GM18517 (cell line): Measurements from ENCODE around the gene GLE1.

Experiments
- ATAC-seq: cut with Tn5 transposase; IDR thresholded peaks from one replicate; pipeline ENCODE4 v1.9.1; 2021; ENCODE audit warnings: mild to moderate bottlenecking, moderate library complexity; ENCODE audit not compliant: unreplicated experiment

GLE1 gene

GRCh38 chr9:128504485-128505413, at the start of gene GLE1:
Gene GLE1 (plus strand): TSS chr9:128504719. CDS start chr9:128504806, 87 bp downstream.
- peak; percentile 68 for ATAC-seq

DNA sequence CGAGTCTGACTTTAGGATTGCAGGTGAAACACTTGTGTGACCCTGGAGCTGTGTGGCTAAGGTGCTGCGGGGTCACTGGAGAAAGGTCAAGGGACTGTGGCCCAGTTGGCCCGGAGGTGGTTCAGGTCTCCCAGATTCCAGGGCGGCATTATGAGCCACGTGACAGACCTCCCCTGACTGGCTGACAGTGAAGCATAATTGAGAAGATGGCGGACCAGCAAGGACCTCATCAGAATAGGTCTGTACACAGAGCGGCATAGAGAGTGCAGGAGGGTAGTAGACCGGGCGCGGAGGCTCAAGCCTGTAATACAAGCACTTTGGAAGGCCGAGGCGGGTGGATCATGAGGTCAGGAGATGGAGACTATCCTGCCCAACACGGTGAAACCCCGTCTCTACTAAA, 49.5 kb upstream of the GLE1 start:
- no peak for ATAC-seq

DNA sequence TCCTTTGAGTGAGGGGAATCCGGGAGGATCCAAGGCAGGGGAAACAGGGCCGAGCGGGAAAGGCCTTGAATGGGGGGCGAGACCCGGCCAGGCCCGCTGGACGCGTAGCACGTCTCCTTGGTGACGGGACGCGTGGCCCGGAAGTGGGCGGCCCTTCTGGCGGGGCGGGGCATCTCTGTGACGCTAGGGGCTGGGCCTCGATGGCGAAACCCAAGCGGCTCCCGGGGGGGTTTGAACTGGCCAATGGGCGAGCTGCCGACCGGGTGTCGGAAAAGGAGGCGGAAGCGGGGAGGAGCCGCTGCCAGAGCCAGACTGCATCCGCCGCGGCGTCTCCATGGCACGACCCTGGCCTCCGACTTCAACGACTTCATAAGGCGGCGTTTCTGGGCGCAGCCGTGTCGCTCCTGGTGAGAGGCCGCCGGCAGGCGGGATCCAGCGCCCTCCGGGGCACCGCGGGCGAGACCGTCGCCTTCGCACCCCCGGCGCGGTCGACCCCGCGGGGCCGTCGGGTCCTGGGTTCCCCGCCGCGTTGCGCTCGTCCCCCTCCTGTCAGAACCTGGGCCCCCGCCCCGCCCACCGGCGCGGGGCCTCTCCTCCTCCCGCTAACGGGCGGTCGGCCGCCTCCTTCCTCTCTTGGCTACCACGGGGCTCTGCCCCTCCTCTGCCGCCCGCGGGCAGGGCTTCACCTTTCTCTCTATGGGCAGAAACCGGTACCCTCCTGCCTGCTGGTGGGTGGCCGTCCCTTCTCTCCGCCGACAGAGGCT, 48.5 kb upstream of the GLE1 start, which contains the start of gene ODF2:
ODF2 (plus strand) TSS at position 158 of the 764 bp plus-strand sequence; CDS start at position 244, 86 bp downstream.
- ATAC-seq, result peak; percentile 60

DNA sequence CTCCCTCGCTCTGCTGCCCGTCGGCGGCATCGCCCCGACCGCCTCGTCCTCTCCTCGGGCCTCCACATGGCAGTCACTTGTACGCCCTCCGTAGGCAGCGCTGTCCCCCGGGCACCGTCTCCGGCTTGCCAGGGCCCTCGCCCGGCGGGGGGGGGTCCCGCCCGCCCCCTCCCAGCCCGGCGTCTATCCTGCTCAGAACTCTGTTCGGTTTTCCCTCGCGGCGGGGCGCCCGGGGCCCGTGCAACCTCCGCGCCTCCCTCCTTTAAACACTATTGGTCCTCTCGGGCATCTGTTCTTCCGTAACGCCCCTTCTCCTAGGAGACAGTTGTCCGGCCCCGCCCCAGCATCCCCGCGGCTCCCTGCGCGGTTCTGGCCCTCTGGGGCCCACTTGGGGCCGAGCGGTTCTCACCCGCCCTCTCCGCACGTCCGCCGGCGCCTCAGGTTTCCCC, 47.9 kb upstream of the GLE1 start:
- peak; percentile 55 for ATAC-seq

- no peak for ATAC-seq
Measured at GRCh38 chr9:128457207-128457606, 47.3 kb upstream of the GLE1 start.

DNA sequence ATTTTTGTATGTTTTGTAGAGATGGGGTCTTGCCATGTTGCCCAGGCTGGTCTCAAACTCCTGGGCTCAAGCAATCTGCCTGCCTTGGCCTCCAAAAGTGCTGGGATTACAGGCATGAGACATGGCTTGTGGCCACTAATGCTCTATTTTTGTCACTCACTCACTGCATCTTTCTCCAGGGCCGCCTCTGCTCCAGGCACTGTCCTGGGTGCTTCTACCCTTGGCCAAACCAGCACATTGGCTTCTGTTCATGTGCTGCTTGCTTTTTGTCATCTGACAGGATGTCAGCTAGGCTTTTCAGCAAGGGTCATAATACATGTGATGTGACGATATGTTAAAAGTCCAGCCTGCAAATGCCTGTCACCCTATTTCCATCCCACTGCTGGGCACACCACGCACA, 45.5 kb upstream of the GLE1 start:
- no peak for ATAC-seq

DNA sequence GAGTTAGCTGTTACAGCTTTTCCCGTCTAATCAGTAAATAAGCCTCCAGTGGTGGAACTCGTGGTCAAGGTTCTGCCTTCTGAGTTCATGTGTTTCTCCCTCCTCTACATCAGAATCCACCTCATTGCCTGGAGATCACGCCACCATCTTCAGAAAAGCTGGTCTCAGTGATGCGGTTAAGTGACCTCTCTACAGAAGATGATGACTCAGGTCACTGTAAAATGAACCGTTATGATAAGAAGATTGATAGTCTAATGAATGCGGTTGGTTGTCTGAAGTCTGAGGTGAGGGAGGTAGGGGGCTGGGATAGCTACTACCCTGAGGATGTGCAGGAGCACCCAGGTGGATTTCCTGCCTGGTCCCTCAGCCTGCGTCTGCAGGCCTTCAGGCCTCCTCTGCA, 35.4 kb upstream of the GLE1 start:
- no peak for ATAC-seq

DNA sequence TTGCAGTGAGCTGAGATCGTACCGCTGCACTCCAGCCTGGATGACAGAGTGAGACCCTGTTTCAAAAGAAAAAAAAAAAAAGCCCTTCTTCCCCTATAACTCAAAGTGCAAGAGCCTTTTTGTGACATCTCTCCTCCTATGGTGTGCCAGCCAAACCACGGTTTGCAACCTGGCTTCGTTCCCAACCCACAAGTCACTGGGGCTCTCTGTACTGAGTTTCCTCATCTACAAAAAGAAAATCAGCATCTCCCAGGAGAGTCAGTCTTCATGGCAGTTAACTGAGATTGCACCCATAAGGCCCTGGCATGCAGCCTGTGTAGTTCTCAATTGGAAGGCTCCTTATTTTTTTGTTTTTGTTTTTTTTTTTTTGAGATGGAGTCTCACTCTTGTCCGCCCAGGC, 34.0 kb upstream of the GLE1 start:
- no peak for ATAC-seq

GRCh38 chr9:128473104-128473503, 31.4 kb upstream of the GLE1 start:
- ATAC-seq, result no peak

GRCh38 chr9:128475867-128476266, 28.7 kb upstream of the GLE1 start:
- no peak for ATAC-seq

DNA sequence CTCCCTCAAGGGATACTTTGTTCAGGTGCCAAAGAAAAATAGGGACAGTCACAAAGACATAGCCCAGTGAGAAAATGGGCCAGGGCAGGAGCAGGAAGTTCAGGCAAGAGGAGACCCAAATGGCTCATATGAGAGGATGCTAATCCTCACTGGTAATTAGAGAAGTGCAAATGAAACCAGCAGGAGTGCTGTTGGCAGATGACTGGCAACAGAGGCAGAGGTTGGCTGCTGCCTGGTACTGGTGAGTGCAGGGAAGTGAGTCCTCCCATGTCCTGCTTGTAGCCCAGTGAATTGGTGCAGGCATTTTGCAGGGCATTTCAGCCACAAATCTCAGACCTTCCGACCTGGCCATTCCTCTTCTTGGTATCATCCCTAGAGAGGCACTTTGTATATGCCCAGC, 25.3 kb upstream of the GLE1 start:
- ATAC-seq, result no peak

GRCh38 chr9:128481561-128481960, 23.0 kb upstream of the GLE1 start:
- no peak for ATAC-seq

DNA sequence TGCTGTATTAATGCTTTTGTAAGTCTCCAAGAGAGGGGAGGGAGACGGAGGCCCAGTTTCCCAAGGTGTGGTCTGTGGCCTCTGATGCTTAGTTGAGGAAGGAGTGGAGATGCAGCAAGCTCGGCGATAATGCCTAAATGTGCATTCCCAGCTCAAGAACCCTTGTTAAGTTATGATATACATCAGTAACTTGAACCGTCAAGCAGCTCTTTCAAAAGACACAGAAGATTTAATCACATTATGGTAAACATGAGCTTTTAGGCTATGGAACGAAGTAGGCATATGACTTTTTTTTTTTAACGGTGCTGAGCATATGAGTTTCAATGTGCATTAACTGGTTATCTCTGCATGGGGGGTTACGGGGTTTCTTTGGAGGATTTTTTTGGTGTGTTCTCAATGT, 22.3 kb upstream of the GLE1 start:
- no peak for ATAC-seq

DNA sequence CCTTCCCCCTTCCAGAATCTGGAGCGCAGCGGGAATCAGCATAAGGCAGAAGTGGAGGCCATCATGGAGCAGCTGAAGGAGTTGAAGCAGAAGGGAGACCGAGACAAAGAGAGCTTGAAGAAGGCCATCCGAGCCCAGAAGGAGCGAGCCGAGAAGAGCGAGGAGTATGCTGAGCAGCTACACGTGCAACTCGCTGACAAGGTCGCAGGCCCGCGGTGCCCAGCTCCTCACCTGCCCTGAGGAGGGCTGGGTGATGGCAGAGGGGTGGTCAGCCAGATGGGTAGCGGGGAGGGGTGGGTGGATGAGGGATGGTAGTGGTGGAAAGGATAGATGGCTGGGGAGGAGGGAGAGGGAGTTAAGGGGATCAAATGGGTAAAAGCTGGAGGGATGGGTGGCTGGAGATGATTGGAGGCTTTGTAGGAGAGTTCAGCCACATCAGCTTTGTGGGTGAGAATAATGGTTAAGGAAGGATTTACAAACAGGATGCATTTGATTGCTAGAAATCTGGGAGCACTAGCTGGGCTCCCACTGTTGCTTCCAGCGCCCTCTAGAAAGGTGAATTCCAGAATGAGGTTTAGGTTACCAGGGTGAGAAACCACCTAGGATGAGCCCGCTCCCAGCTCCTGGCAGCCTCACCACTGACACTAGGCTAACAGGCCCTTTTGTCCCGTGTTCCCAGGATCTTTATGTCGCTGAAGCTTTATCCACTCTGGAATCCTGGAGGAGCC, 19.7 kb upstream of the GLE1 start:
- ATAC-seq, result no peak

- ATAC-seq, result no peak
Measured at GRCh38 chr9:128485414-128485855, 19.1 kb upstream of the GLE1 start.

DNA sequence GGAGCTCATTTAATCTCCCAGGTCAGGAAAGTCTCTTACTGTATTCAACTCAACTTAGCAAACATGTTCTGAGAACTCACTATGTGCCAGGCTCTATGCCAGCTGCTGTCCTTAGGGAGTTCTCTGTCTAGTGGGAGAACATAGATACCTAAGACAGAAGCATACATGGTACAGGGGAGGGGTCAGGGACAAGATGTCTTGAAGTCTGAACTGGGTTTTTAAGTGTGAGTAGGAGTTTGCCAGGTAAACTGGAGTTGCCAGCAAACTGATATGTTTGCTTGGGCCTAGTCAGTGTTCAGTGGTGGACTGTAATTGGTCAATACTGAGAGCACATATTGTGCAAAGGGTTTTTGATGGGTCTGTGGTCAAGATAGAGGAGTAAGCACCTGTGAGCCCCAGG, 18.3 kb upstream of the GLE1 start:
- no peak for ATAC-seq

DNA sequence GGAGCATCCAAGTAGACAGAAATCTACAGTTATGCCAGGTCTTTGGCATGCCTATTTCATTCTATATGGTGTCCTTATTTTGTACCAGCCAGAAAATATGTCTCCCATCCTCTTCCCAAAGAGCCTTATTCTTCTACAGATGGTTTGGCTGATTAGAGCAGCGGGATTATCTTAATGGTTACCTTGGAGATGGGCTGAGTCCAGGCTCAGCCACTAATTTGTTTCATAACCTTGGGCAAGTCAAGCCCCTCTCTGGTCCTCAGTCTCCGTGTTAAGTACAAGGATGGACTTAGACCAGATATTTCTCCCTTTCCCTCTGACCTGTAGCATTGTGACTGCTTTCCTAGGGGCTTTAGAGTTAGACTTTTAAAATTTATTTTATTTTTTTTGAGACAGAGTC, 11.1 kb upstream of the GLE1 start:
- ATAC-seq, result no peak

- ATAC-seq, result no peak
Measured at GRCh38 chr9:128494108-128494745, 10.3 kb upstream of the GLE1 start.

GRCh38 chr9:128494746-128495129, 9.8 kb upstream of the GLE1 start:
- no peak for ATAC-seq

- ATAC-seq, result no peak
Measured at GRCh38 chr9:128495296-128495695, 9.2 kb upstream of the GLE1 start.
